Neuronal stem cell (in vitro differentiated cells): ENCODE data around the gene DNA2.

Source experiments
- DNase-seq: peaks from one replicate; pipeline ENCODE4 v3.0.0-alpha.2; 2013; ENCODE audit warnings: low spot score
- H2AFZ ChIP-seq: one replicate; pipeline ENCODE4 v1.6.1; 2013; ENCODE audit warnings: mild to moderate bottlenecking, low read length, inconsistent platforms
- H2AK5ac ChIP-seq: 2 replicates; pipeline ENCODE4 v1.6.1; 2013; ENCODE audit warnings: low read depth, mild to moderate bottlenecking, inconsistent platforms, low read length, moderate library complexity, mixed read lengths
- H2BK120ac ChIP-seq: 2 replicates; pipeline ENCODE4 v1.6.1; 2013; ENCODE audit warnings: low read depth, mild to moderate bottlenecking, inconsistent platforms, low read length, moderate library complexity, mixed read lengths
- H2BK12ac ChIP-seq: one replicate; pipeline ENCODE4 v1.6.1; 2013; ENCODE audit warnings: low read length, inconsistent platforms
- H2BK15ac ChIP-seq: 2 replicates; pipeline ENCODE4 v1.6.1; 2013; ENCODE audit warnings: mild to moderate bottlenecking, low read length, inconsistent platforms, mixed read lengths
- H2BK5ac ChIP-seq: one replicate; pipeline ENCODE4 v1.6.1; 2013; ENCODE audit warnings: inconsistent platforms, mild to moderate bottlenecking, low read length, moderate library complexity
- H3K14ac ChIP-seq: one replicate; pipeline ENCODE4 v1.6.1; 2013; ENCODE audit warnings: low read length, inconsistent platforms
- H3K18ac ChIP-seq: 2 replicates; pipeline ENCODE4 v1.6.1; 2013; ENCODE audit warnings: low read length, inconsistent platforms
- H3K23ac ChIP-seq: 2 replicates; pipeline ENCODE4 v1.6.1; 2013; ENCODE audit warnings: low read depth, mild to moderate bottlenecking, mixed read lengths, low read length, inconsistent platforms; ENCODE audit not compliant: poor library complexity
- H3K27ac ChIP-seq: replicated peaks from 3 replicates; pipeline ENCODE4 v1.5.1; 2013; ENCODE audit warnings: low read length, inconsistent platforms
- H3K27me3 ChIP-seq, 3 experiments: 2 replicates each; pipeline ENCODE4 v1.6.1; 2013; ENCODE audit warnings: low read length in 3 of 3, mild to moderate bottlenecking in 2 of 3, inconsistent platforms in 1 of 3, low read depth in 1 of 3, mixed read lengths in 1 of 3, moderate library complexity in 1 of 3; ENCODE audit not compliant: control insufficient read depth in 3 of 3, insufficient read depth in 3 of 3
- H3K36me3 ChIP-seq, 2 donors: replicated peaks in 1 of 2; 2 replicates each; pipeline ENCODE4 v1.6.1; 2013; ENCODE audit warnings: low read length in 2 of 2; ENCODE audit not compliant: control insufficient read depth in 2 of 2, insufficient read depth in 2 of 2
- H3K4ac ChIP-seq: 2 replicates; pipeline ENCODE4 v1.6.1; 2013; ENCODE audit warnings: inconsistent platforms, mild to moderate bottlenecking, low read length, moderate library complexity
- H3K4me1 ChIP-seq, 2 donors: 1 replicate in 1 of 2; 2 replicates in 1 of 2; pipeline ENCODE4 v1.6.1; 2013; ENCODE audit warnings: low read length in 2 of 2, low read depth in 1 of 2; ENCODE audit not compliant: control insufficient read depth in 2 of 2, insufficient read depth in 1 of 2
- H3K4me2 ChIP-seq: one replicate; pipeline ENCODE4 v1.6.1; 2013; ENCODE audit warnings: mild to moderate bottlenecking, low read length, inconsistent platforms; ENCODE audit not compliant: insufficient read depth, poor library complexity, severe bottlenecking
- H3K4me3 ChIP-seq, 2 donors: 2 replicates each; pipeline ENCODE4 v1.5.1; 2013; ENCODE audit warnings: low read length in 2 of 2, mild to moderate bottlenecking in 2 of 2, inconsistent platforms in 1 of 2, moderate library complexity in 1 of 2
- H3K79me1 ChIP-seq: one replicate; pipeline ENCODE4 v1.6.1; 2013; ENCODE audit warnings: low read depth, mild to moderate bottlenecking, inconsistent platforms, low read length, moderate library complexity
- H3K9ac ChIP-seq: one replicate; pipeline ENCODE4 v1.6.1; 2013; ENCODE audit warnings: mild to moderate bottlenecking, low read depth, low read length, inconsistent platforms; ENCODE audit not compliant: poor library complexity
- H3K9me3 ChIP-seq, 2 donors: replicated peaks in 1 of 2; 2 replicates each; pipeline versions ENCODE3 to v1.6.1; 2013; ENCODE audit warnings: low read length in 2 of 2, mild to moderate bottlenecking in 2 of 2, inconsistent platforms in 1 of 2, low read depth in 1 of 2, mixed read lengths in 1 of 2, moderate library complexity in 1 of 2; ENCODE audit not compliant: control insufficient read depth in 2 of 2, insufficient read depth in 1 of 2
- H4K8ac ChIP-seq: one replicate; pipeline ENCODE4 v1.6.1; 2013; ENCODE audit warnings: low read depth, mild to moderate bottlenecking, inconsistent platforms, low read length, moderate library complexity
- H4K91ac ChIP-seq: one replicate; pipeline ENCODE4 v1.6.1; 2013; ENCODE audit warnings: low read length, low read depth, mild to moderate bottlenecking, inconsistent platforms; ENCODE audit not compliant: poor library complexity
- WGBS, 2 donors: extraction: QIAGEN DNeasy Blood & Tissue Kit; methylation state at CpG; one replicate each; pipeline ENCODE4 v1.1.7; 2013; ENCODE audit warnings: missing lambda C conversion rate in 2 of 2, mixed read lengths in 1 of 2; ENCODE audit not compliant: insufficient read length in 2 of 2, insufficient replicate concordance in 1 of 2; ENCODE audit errors: extremely low coverage in 2 of 2; 5-methylcytosine and 5-hydroxymethylcytosine counted together

Gene DNA2

DNA sequence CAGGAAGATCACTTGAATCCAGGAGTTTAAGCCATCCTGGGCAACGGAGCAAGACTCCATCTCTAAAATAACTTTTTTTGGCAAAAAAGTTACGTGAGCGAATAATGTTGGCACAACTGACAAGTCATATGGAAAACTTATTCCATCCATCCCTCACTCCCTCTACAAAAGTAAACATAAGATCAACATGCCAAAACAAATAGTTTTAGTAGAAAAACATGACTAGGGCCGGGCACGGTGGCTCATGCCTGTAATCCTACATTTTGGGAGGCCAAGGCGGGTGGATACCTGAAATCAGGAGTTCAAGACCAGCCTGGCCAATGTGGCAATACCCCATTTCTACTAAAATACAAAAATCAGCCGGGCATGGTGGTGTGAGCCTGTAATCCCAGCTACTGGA lies 29.9 kb upstream of the DNA2 start:
- peaks cover 2% of the 10 kb centered on the region for H3K79me1 ChIP-seq
- H3K9ac ChIP-seq = no peak overlapping the region
- H2BK15ac ChIP-seq = no peak overlapping the region
- no peak overlapping the region for H3K4me3 ChIP-seq
- H2BK12ac ChIP-seq = no peak overlapping the region
- no peak overlapping the region for H3K14ac ChIP-seq
- no peak overlapping the region for H2AFZ ChIP-seq
- no CpG with 5 or more reads among the region's 7 CpGs for WGBS, 2 donors
- H3K4ac ChIP-seq = no peak overlapping the region
- no peaks in the 10 kb centered on the region for H3K9me3 ChIP-seq
- H2AK5ac ChIP-seq = no peak overlapping the region
- no peak overlapping the region for H2BK120ac ChIP-seq
- no peaks in the 10 kb centered on the region for H3K27me3 ChIP-seq
- H4K91ac ChIP-seq = no peak overlapping the region
- no peak overlapping the region for H3K23ac ChIP-seq
- peaks cover 1 to 32% of the 10 kb centered on the region in 2 donors for H3K36me3 ChIP-seq
- H3K27ac ChIP-seq = no peak overlapping the region
- DNase-seq = no peak
- no peak overlapping the region for H2BK5ac ChIP-seq
- no peak overlapping the region for H3K18ac ChIP-seq
- H3K4me1 ChIP-seq = no peaks in the 10 kb centered on the region
- no peak overlapping the region for H3K4me2 ChIP-seq
- H4K8ac ChIP-seq = no peak overlapping the region

DNA sequence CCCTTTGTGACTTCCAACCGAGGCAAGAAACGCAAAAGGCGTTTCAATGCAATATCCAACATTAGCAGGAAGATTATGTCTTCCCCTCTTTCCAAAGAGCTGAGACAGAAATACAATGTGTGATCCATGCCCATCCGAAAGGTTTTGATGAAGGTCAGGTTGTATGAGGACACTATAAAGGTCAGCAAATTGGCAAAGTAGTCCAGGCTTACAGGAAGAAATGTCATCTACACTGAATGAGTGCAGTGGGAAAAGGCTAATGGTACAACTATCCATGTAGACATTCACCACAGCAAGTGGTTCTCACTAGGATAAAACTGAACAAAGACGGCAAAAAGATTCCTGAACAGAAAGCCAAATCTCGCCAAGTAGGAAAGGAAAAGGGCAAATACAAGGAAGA lies 27.8 kb upstream of the DNA2 start:
- H3K36me3 ChIP-seq = peaks cover 1 to 36% of the 10 kb centered on the region in 2 donors
- H2BK15ac ChIP-seq = no peak overlapping the region
- no peaks in the 10 kb centered on the region for H3K4me1 ChIP-seq
- no peak overlapping the region for H2AK5ac ChIP-seq
- H3K4ac ChIP-seq = no peak overlapping the region
- H3K9ac ChIP-seq = no peak overlapping the region
- H3K18ac ChIP-seq = no peak overlapping the region
- no peak for DNase-seq
- H3K23ac ChIP-seq = no peak overlapping the region
- H3K79me1 ChIP-seq = peaks cover 2% of the 10 kb centered on the region
- no peak overlapping the region for H2BK12ac ChIP-seq
- no peak overlapping the region for H2BK5ac ChIP-seq
- no peak overlapping the region for H3K14ac ChIP-seq
- WGBS, 2 donors = no CpG with 5 or more reads among the region's 6 CpGs
- no peaks in the 10 kb centered on the region for H3K9me3 ChIP-seq
- H3K27ac ChIP-seq = no peak overlapping the region
- H4K8ac ChIP-seq = no peak overlapping the region
- no peak overlapping the region for H3K4me3 ChIP-seq
- H3K27me3 ChIP-seq = no peaks in the 10 kb centered on the region
- no peak overlapping the region for H4K91ac ChIP-seq
- H3K4me2 ChIP-seq = no peak overlapping the region
- no peak overlapping the region for H2BK120ac ChIP-seq
- no peak overlapping the region for H2AFZ ChIP-seq

- no peak overlapping the region for H2BK120ac ChIP-seq
- H3K23ac ChIP-seq = no peak overlapping the region
- no peak overlapping the region for H3K4me3 ChIP-seq
- H2AFZ ChIP-seq = no peak overlapping the region
- no peak overlapping the region for H2BK5ac ChIP-seq
- no peak overlapping the region for H3K18ac ChIP-seq
- no CpG with 5 or more reads among the region's 2 CpGs for WGBS, 2 donors
- H4K8ac ChIP-seq = no peak overlapping the region
- no peak overlapping the region for H3K14ac ChIP-seq
- H3K79me1 ChIP-seq = peaks cover 2% of the 10 kb centered on the region
- no peak overlapping the region for H3K27ac ChIP-seq
- no peaks in the 10 kb centered on the region for H3K27me3 ChIP-seq
- no peak overlapping the region for H4K91ac ChIP-seq
- no peak for DNase-seq
- H3K4me2 ChIP-seq = no peak overlapping the region
- H2BK12ac ChIP-seq = no peak overlapping the region
- no peak overlapping the region for H2BK15ac ChIP-seq
- no peak overlapping the region for H2AK5ac ChIP-seq
- no peak overlapping the region for H3K4ac ChIP-seq
- H3K36me3 ChIP-seq = peaks cover 1 to 50% of the 10 kb centered on the region in 2 donors
- H3K9ac ChIP-seq = no peak overlapping the region
- H3K9me3 ChIP-seq = no peaks in the 10 kb centered on the region
- H3K4me1 ChIP-seq = no peaks in the 10 kb centered on the region
These were observed 24.3 kb upstream of the DNA2 start for GRCh38 chr10:68496072-68496471.

- H2BK5ac ChIP-seq = no peak overlapping the region
- no peak overlapping the region for H2AFZ ChIP-seq
- H3K4me1 ChIP-seq = no peaks in the 10 kb centered on the region
- H3K18ac ChIP-seq = no peak overlapping the region
- H3K4me2 ChIP-seq = no peak overlapping the region
- no peak overlapping the region for H2BK15ac ChIP-seq
- H4K8ac ChIP-seq = no peak overlapping the region
- no peak overlapping the region for H3K4me3 ChIP-seq
- no peak overlapping the region for H4K91ac ChIP-seq
- no peak for DNase-seq
- H3K9me3 ChIP-seq = no peaks in the 10 kb centered on the region
- no peak overlapping the region for H3K4ac ChIP-seq
- no CpG with 5 or more reads among the region's 2 CpGs for WGBS, 2 donors
- no peaks in the 10 kb centered on the region for H3K27me3 ChIP-seq
- no peak overlapping the region for H3K9ac ChIP-seq
- no peak overlapping the region for H2AK5ac ChIP-seq
- no peak overlapping the region for H2BK12ac ChIP-seq
- H3K27ac ChIP-seq = no peak overlapping the region
- H3K23ac ChIP-seq = no peak overlapping the region
- peaks cover 0 to 53% of the 10 kb centered on the region in 2 donors for H3K36me3 ChIP-seq
- H3K14ac ChIP-seq = no peak overlapping the region
- no peaks in the 10 kb centered on the region for H3K79me1 ChIP-seq
- H2BK120ac ChIP-seq = no peak overlapping the region
These were observed 20.3 kb upstream of the DNA2 start for GRCh38 chr10:68492118-68492517.
